OCI-LY1 (cell line): ENCODE results near the gene ZNF117.

Experiments used
- H2AFZ ChIP-seq: fragments of 200-600 bp; sonication (generic), shearing (Covaris generic); 2 replicates; pipeline ENCODE4 v1.6.0; 2014; ENCODE audit warnings: antibody characterized with exemption, mild to moderate bottlenecking, low read length
- H3F3A ChIP-seq: fragments of 200-600 bp; sonication (generic), shearing (Covaris generic); 2 replicates; pipeline ENCODE4 v1.6.0; 2014; ENCODE audit warnings: mild to moderate bottlenecking, antibody characterized with exemption, low read length, moderate library complexity; ENCODE audit not compliant: insufficient read depth
- H3K27ac ChIP-seq: fragments of 200-600 bp; sonication (generic); 2 replicates; pipeline ENCODE4 v1.5.1; 2014; ENCODE audit warnings: low read length, mixed run types, mild to moderate bottlenecking, low read depth; ENCODE audit not compliant: poor library complexity, severe bottlenecking
- H3K27me3 ChIP-seq: fragments of 200-600 bp; sonication (generic); 2 replicates; pipeline ENCODE4 v1.6.0; 2014; ENCODE audit warnings: antibody characterized with exemption, mild to moderate bottlenecking, low read length, moderate library complexity; ENCODE audit not compliant: insufficient read depth
- H3K36me3 ChIP-seq: fragments of 200-600 bp; sonication (generic); 2 replicates; pipeline ENCODE4 v1.6.1; 2014; ENCODE audit warnings: mild to moderate bottlenecking, antibody characterized with exemption, low read length, moderate library complexity, mixed read lengths; ENCODE audit not compliant: insufficient read depth
- H3K4me1 ChIP-seq: fragments of 200-600 bp; sonication (generic); 2 replicates; pipeline ENCODE4 v1.5.1; 2014; ENCODE audit warnings: mild to moderate bottlenecking, low read length, moderate library complexity; ENCODE audit not compliant: insufficient read depth, severe bottlenecking
- H3K4me2 ChIP-seq: fragments of 200-600 bp; sonication (generic), shearing (Covaris generic); 2 replicates; pipeline ENCODE4 v1.6.1; 2014; ENCODE audit warnings: low read length
- H3K4me3 ChIP-seq: fragments of 200-600 bp; sonication (generic); 2 replicates; pipeline ENCODE4 v1.5.1; 2014; ENCODE audit warnings: low read length, low read depth, mild to moderate bottlenecking, mixed read lengths; ENCODE audit not compliant: poor library complexity, severe bottlenecking
- H3K79me2 ChIP-seq: fragments of 200-600 bp; shearing (Covaris generic); 2 replicates; pipeline ENCODE4 v1.6.1; 2016; ENCODE audit warnings: mixed run types, low read length, mixed read lengths; ENCODE audit not compliant: insufficient read depth
- H3K9ac ChIP-seq: fragments of 200-600 bp; sonication (generic), shearing (Covaris generic); 2 replicates; pipeline ENCODE4 v1.6.1; 2014; ENCODE audit warnings: mild to moderate bottlenecking, low read length, mixed read lengths
- H3K9me2 ChIP-seq: fragments of 200-600 bp; sonication (generic), shearing (Covaris generic); 2 replicates; pipeline ENCODE4 v1.6.1; 2014; ENCODE audit warnings: low read depth, mild to moderate bottlenecking, low read length, mixed read lengths
- H3K9me3 ChIP-seq: fragments of 200-600 bp; shearing (Covaris generic); 2 replicates; pipeline ENCODE4 v1.6.1; 2014; ENCODE audit warnings: low read length, mixed read lengths
- H4K20me1 ChIP-seq: fragments of 200-600 bp; sonication (generic), shearing (Covaris generic); 2 replicates; pipeline ENCODE4 v1.6.0; 2016; ENCODE audit warnings: mild to moderate bottlenecking, low read length; ENCODE audit not compliant: insufficient read depth
- EZH2 ChIP-seq: fragments of 200-600 bp; sonication (generic), shearing (Covaris generic); IDR thresholded peaks from 2 replicates; pipeline ENCODE4 v1.8.0; 2017; ENCODE audit warnings: borderline replicate concordance, mixed run types, mild to moderate bottlenecking, antibody characterized with exemption, low read length, moderate library complexity, mixed read lengths
- TF ChIP-seq, protein P1 (sequence below): fragments of 200-600 bp; sonication (generic), shearing (Covaris generic); IDR thresholded peaks from 2 replicates; pipeline ENCODE4 v1.5.1; 2017; ENCODE audit warnings: mild to moderate bottlenecking, antibody characterized with exemption, low read length, moderate library complexity, mixed read lengths

The ZNF117 gene

DNA sequence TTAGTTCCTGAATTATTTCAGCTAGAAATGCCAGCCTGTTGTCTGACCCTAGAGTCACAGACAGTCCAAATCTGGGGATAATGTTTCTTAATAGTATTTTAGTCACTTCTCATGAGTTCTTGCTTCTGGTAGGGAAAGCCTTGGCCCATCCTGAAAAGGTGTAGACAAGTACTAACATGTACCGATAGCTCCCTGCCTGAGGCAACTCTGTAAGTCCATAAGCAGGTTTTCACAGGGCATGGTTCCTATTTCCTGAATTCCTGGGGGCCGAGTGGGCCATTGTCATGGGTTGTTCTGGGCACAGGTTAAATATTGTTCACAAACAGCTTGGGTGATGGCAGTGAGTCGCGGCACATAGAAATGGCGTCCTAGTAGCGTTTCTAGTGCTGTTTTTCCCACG, 3.1 kb upstream of the ZNF117 start:
- Histone ChIP-seq H2AFZ (no peak overlapping the region), H3K36me3 (peaks cover 35% of the 10 kb centered on the region), H3K27me3 (no peaks in the 10 kb centered on the region), H3K4me2 (no peak overlapping the region), H3K4me1 (no peaks in the 10 kb centered on the region), H4K20me1 (no peaks in the 10 kb centered on the region), H3K79me2 (no peaks in the 10 kb centered on the region), H3K9ac (no peak overlapping the region), H3K4me3 (no peak overlapping the region), H3K9me2 (no peaks in the 10 kb centered on the region), H3K9me3 (peaks cover 58% of the 10 kb centered on the region), H3F3A (no peaks in the 10 kb centered on the region), H3K27ac (no peak overlapping the region)
- TF ChIP-seq, protein P1, sequence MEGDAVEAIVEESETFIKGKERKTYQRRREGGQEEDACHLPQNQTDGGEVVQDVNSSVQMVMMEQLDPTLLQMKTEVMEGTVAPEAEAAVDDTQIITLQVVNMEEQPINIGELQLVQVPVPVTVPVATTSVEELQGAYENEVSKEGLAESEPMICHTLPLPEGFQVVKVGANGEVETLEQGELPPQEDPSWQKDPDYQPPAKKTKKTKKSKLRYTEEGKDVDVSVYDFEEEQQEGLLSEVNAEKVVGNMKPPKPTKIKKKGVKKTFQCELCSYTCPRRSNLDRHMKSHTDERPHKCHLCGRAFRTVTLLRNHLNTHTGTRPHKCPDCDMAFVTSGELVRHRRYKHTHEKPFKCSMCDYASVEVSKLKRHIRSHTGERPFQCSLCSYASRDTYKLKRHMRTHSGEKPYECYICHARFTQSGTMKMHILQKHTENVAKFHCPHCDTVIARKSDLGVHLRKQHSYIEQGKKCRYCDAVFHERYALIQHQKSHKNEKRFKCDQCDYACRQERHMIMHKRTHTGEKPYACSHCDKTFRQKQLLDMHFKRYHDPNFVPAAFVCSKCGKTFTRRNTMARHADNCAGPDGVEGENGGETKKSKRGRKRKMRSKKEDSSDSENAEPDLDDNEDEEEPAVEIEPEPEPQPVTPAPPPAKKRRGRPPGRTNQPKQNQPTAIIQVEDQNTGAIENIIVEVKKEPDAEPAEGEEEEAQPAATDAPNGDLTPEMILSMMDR: no peak

DNA sequence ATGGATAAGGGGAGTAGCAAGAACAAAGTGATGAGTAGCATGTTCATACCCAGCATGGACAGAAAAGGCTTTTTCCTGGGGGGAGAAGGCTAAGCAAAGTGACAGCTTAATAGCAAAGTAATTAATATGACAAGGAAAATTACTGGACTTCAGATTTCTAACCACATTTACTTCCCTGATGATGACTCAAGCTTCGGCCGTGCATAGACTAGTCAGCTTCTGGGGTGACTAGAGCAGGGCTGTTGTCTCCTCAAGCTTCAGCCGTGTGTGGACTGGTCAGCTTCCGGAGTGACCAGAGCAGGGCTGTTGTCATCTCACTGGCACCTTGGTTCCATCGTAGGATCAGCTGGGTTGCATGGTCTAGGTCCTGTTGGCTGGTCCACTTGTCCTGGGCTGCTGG, 2.1 kb upstream of the ZNF117 start:
- H3K36me3 ChIP-seq: peaks cover 26% of the 10 kb centered on the region
- H3K9me3 ChIP-seq: peaks cover 57% of the 10 kb centered on the region
- H3K4me3 ChIP-seq: no peak overlapping the region

DNA sequence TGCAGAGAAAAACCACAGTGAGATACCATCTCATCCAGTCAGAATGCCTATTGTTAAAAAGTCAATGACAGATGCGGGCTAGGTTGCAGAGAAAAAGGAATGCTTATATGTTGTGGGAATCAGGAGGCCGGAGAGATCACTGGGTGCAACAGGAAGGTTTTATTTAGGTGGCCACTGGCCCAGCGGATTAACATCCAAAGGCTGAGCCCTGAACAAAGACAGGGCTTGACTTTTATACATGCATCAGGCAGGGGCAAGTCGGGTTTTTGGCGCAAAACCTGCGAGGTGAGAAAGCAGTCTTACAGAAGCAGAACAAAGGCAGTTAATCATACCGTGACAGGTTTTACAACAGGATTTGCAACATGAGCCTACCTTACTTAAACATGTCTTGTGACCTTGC, 620 bp downstream of the ZNF117 start:
- no peaks in the 10 kb centered on the region for H3F3A ChIP-seq
- TF ChIP-seq, protein P1: no peak
- TF ChIP-seq EZH2: no peak
- H3K4me3 ChIP-seq: no peak overlapping the region
- no peaks in the 10 kb centered on the region for H4K20me1 ChIP-seq
- no peaks in the 10 kb centered on the region for H3K79me2 ChIP-seq
- H3K36me3 ChIP-seq: peaks cover 19% of the 10 kb centered on the region; the same call in 1 of the 2 replicates
- no peaks in the 10 kb centered on the region for H3K4me1 ChIP-seq
- no peak overlapping the region for H3K27ac ChIP-seq
- no peaks in the 10 kb centered on the region for H3K9me2 ChIP-seq
- H3K9ac ChIP-seq: no peak overlapping the region
- H3K9me3 ChIP-seq: peaks cover 47% of the 10 kb centered on the region
- no peak overlapping the region for H3K4me2 ChIP-seq
- H2AFZ ChIP-seq: no peak overlapping the region
- H3K27me3 ChIP-seq: no peaks in the 10 kb centered on the region

More for the DNA sequence above, 2.1 kb upstream of the ZNF117 start:
- no peak for TF ChIP-seq EZH2
- TF ChIP-seq, protein P1: no peak
- Histone ChIP-seq H3K4me1 (no peaks in the 10 kb centered on the region), H4K20me1 (no peaks in the 10 kb centered on the region), H2AFZ (no peak overlapping the region), H3K9me2 (no peaks in the 10 kb centered on the region), H3K27ac (no peak overlapping the region), H3F3A (no peaks in the 10 kb centered on the region), H3K27me3 (no peaks in the 10 kb centered on the region), H3K4me2 (no peak overlapping the region), H3K79me2 (no peaks in the 10 kb centered on the region), H3K9ac (no peak overlapping the region)
